Thyroid gland (tissue), 4 donors: ENCODE data around the gene TMEM272.

ENCODE experiments used
- CTCF ChIP-seq, 6 experiments: fragments of 200-600 bp in 3 of 6; fragments of 450-650 bp in 3 of 6; sonication (generic) in 3 of 6; IDR thresholded peaks; one replicate each; pipeline ENCODE4 v1.5.1; 2016 to 2019; ENCODE audit warnings: antibody characterized with exemption in 6 of 6, mild to moderate bottlenecking in 2 of 6, inconsistent platforms in 1 of 6, moderate library complexity in 1 of 6
- POLR2A ChIP-seq, 2 donors: fragments of 450-650 bp; IDR thresholded peaks; one replicate each; pipeline ENCODE4 v1.6.1; 2017; ENCODE audit warnings: antibody characterized with exemption in 2 of 2, mild to moderate bottlenecking in 2 of 2, moderate library complexity in 1 of 2

GRCh38 chr13:51765142-51765515 is 79.8 kb downstream of the TMEM272 start:
- TF ChIP-seq CTCF (IDR thresholded peaks at IDR 0.05) (no peak), POLR2A (IDR thresholded peaks at IDR 0.05) (no peak)
